HCT116 (cell line): ENCODE data around the gene DCAF6.

Experiments used
- CEBPB ChIP-seq: IDR thresholded peaks from 2 replicates; pipeline ENCODE4 v1.6.1; 2012; ENCODE audit warnings: low read depth
- CTCF ChIP-seq, 3 experiments: fragments of 200-600 bp in 1 of 3; sonication (generic) in 1 of 3; IDR thresholded peaks in 2 of 3; conservative IDR thresholded peaks in 1 of 3; 2 replicates each; pipeline ENCODE4 v1.5.1; 2012 to 2017; ENCODE audit warnings: low read depth in 2 of 3, low read length in 2 of 3, antibody characterized with exemption in 1 of 3, borderline replicate concordance in 1 of 3, control low read depth in 1 of 3, mild to moderate bottlenecking in 1 of 3, mixed read lengths in 1 of 3, mixed run types in 1 of 3, moderate library complexity in 1 of 3; ENCODE audit not compliant: insufficient read depth in 1 of 3
- ELF1 ChIP-seq: IDR thresholded peaks from 2 replicates; pipeline ENCODE4 v1.6.1; 2012; ENCODE audit warnings: low read depth, borderline replicate concordance
- POLR2A ChIP-seq: IDR thresholded peaks from 2 replicates; pipeline ENCODE4 v1.7.0; 2011; ENCODE audit warnings: borderline replicate concordance; ENCODE audit not compliant: insufficient read depth, insufficient read length; ENCODE audit errors: extremely low read depth
- POLR2AphosphoS5 ChIP-seq: IDR thresholded peaks from 2 replicates; pipeline ENCODE4 v1.6.1; 2011; ENCODE audit warnings: mild to moderate bottlenecking, low read depth, low read length, moderate library complexity
- ZBTB33 ChIP-seq: IDR thresholded peaks from 2 replicates; pipeline ENCODE4 v1.6.1; 2011; ENCODE audit warnings: mild to moderate bottlenecking, low read length, moderate library complexity; ENCODE audit not compliant: insufficient replicate concordance; ENCODE audit errors: extremely low read depth
- ZFX ChIP-seq: fragments of 450-650 bp; IDR thresholded peaks from 2 replicates; pipeline ENCODE4 v1.6.1; 2017
- TF ChIP-seq, protein P1 (sequence below): IDR thresholded peaks from 2 replicates; pipeline ENCODE4 v1.6.1; 2012; ENCODE audit warnings: low read depth
- TF ChIP-seq, protein P2 (sequence below): IDR thresholded peaks from 2 replicates; pipeline ENCODE4 v1.6.1; 2012

GRCh38 chr1:167911413-167911812 is 25.1 kb upstream of the DCAF6 start:
- no peak for TF ChIP-seq CTCF (IDR thresholded peaks at IDR 0.05 in 2 of 3, conservative IDR thresholded peaks at IDR 0.05 in 1 of 3; ENCODE audit: borderline replicate concordance in 1 of 3, insufficient read depth in 1 of 3, low read depth in 2 of 3, low read length in 2 of 3)
- TF ChIP-seq CEBPB: no peak
- no peak for TF ChIP-seq ZBTB33
- TF ChIP-seq, protein P1, sequence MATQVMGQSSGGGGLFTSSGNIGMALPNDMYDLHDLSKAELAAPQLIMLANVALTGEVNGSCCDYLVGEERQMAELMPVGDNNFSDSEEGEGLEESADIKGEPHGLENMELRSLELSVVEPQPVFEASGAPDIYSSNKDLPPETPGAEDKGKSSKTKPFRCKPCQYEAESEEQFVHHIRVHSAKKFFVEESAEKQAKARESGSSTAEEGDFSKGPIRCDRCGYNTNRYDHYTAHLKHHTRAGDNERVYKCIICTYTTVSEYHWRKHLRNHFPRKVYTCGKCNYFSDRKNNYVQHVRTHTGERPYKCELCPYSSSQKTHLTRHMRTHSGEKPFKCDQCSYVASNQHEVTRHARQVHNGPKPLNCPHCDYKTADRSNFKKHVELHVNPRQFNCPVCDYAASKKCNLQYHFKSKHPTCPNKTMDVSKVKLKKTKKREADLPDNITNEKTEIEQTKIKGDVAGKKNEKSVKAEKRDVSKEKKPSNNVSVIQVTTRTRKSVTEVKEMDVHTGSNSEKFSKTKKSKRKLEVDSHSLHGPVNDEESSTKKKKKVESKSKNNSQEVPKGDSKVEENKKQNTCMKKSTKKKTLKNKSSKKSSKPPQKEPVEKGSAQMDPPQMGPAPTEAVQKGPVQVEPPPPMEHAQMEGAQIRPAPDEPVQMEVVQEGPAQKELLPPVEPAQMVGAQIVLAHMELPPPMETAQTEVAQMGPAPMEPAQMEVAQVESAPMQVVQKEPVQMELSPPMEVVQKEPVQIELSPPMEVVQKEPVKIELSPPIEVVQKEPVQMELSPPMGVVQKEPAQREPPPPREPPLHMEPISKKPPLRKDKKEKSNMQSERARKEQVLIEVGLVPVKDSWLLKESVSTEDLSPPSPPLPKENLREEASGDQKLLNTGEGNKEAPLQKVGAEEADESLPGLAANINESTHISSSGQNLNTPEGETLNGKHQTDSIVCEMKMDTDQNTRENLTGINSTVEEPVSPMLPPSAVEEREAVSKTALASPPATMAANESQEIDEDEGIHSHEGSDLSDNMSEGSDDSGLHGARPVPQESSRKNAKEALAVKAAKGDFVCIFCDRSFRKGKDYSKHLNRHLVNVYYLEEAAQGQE: no peak
- TF ChIP-seq, protein P2, sequence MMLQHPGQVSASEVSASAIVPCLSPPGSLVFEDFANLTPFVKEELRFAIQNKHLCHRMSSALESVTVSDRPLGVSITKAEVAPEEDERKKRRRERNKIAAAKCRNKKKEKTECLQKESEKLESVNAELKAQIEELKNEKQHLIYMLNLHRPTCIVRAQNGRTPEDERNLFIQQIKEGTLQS: no peak
- TF ChIP-seq ZFX: no peak
- no peak for TF ChIP-seq POLR2A
- no peak for TF ChIP-seq POLR2AphosphoS5
- no peak for TF ChIP-seq ELF1
